SK-N-MC (cell line): ENCODE results near the gene RUFY3.
"Not testable (repeated sequence)": the region's sequence is repeated elsewhere in the genome, so short reads cannot be mapped to it uniquely, and the experiment has no call there.

Experiments used
- DNase-seq: peaks from one replicate; pipeline ENCODE4 v3.0.0-alpha.2; 2011; ENCODE audit warnings: low read depth, low spot score
- H3K27ac ChIP-seq: fragments of 200-600 bp; sonication (generic); 2 replicates; pipeline ENCODE4 v1.5.1; 2016; ENCODE audit warnings: mixed run types
- H3K36me3 ChIP-seq: fragments of 200-600 bp; sonication (generic); 2 replicates; pipeline ENCODE4 v1.6.1; 2017; ENCODE audit warnings: antibody characterized with exemption, low read length, mixed read lengths; ENCODE audit not compliant: insufficient read depth
- H3K4me3 ChIP-seq: fragments of 200-600 bp; sonication (generic); 2 replicates; pipeline ENCODE4 v1.5.1; 2016
- H3K9ac ChIP-seq: fragments of 200-600 bp; sonication (generic); 2 replicates; pipeline ENCODE4 v1.8.0; 2017; ENCODE audit warnings: mixed run types, mixed read lengths; ENCODE audit not compliant: insufficient read length
- H3K9me3 ChIP-seq: fragments of 200-600 bp; sonication (generic); 2 replicates; pipeline ENCODE4 v1.6.1; 2017; ENCODE audit warnings: low read depth, mild to moderate bottlenecking, antibody characterized with exemption, low read length, moderate library complexity, mixed read lengths
- EZH2 ChIP-seq: fragments of 200-600 bp; sonication (generic); IDR thresholded peaks from one replicate; pipeline ENCODE4 v1.6.1; 2017; ENCODE audit warnings: antibody characterized with exemption
- FOXP2 ChIP-seq: optimal IDR thresholded peaks from 2 replicates; pipeline ENCODE3; 2011; ENCODE audit warnings: mild to moderate bottlenecking, moderate library complexity; ENCODE audit not compliant: insufficient read depth; ENCODE audit errors: extremely low read length, control extremely low read depth
- POLR2AphosphoS5 ChIP-seq: IDR thresholded peaks from 2 replicates; pipeline ENCODE4 v1.6.1; 2012; ENCODE audit warnings: mild to moderate bottlenecking, low read depth, low read length, borderline replicate concordance

RUFY3 gene

DNA sequence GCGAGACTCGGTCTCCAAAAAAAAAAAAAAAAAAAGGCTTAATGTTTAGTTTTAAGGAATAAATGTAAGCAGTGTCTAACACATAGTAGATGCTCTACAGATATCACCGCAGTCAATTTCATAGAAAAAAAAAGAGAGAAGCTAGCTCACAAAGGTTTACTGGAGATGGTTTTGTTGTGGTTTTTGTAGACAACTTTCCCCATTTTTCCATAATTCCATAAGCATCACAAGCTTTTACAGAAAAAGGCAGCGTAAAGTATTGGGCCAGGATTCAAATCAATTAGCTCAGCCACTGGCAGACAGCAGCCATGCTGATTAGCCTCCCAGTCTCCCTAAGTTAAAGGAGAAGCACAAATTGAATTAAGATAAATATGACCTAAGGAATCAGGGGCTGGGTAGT is 116.4 kb downstream of the RUFY3 start:
- TF ChIP-seq EZH2 (no peak), POLR2AphosphoS5 (no peak), FOXP2 (no peak)

DNA sequence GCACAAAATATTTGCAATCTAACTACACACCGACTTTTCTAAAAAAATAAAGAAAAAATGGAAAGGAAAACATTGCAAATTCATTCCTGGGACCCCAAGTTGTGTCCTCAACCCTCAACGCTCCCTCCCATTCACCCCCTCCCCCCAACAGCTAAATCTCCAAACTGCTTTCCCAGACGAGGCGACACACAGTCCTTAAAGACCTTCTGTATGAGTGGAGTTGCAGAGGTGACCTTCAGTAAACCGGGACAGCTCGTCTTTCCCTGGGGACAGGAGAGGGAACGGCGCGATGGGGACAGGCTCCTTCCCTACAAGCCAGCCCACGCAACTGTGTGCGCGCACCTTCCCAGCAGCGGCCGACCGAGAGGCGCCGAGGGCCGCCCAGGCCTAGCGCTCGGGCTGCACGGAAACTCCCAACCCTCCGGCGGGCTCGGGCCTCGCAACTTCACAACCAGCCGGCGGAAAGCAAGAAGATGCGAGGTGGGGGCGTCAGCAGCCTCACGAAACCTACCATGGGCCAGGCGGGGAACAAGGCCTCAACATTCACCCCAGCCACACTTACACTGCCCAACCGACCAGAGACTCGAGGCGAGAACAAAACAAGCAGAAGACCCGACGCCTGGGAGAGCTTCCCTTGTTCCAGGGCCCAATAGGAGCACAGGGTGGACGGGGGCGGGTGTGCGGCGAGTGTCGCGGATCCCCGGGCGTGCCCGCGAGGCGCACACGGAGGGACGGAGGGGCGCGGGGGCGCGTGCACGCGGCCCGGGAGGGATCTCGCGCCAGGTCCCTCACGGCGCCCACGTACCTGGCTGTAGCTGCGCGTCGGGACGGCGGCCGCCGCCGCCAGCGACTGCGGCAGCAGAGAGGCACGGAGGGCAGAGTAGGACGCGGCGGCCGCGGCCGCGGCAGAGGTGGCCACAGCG is 117.2 kb downstream of the RUFY3 start:
- peak overlapping the region; percentile 81 for H3K4me3 ChIP-seq
- TF ChIP-seq EZH2 (no peak), POLR2AphosphoS5 (no peak)
- peak overlapping the region; percentile 94 for H3K9ac ChIP-seq
- H3K27ac ChIP-seq: peak overlapping the region; percentile 78; the same call in 1 of the 2 replicates
- H3K36me3 ChIP-seq: peaks cover 28% of the 10 kb centered on the region
- H3K9me3 ChIP-seq: no peaks in the 10 kb centered on the region
- no peak for DNase-seq

More for the DNA sequence above, 116.4 kb downstream of the RUFY3 start:
- DNase-seq: no peak
- Histone ChIP-seq H3K27ac (peak overlapping the region; percentile 75; the same call in 1 of the 2 replicates), H3K4me3 (peak overlapping the region; percentile 81), H3K9ac (peak overlapping the region; percentile 94), H3K36me3 (peaks cover 35% of the 10 kb centered on the region), H3K9me3 (no peaks in the 10 kb centered on the region)

DNA sequence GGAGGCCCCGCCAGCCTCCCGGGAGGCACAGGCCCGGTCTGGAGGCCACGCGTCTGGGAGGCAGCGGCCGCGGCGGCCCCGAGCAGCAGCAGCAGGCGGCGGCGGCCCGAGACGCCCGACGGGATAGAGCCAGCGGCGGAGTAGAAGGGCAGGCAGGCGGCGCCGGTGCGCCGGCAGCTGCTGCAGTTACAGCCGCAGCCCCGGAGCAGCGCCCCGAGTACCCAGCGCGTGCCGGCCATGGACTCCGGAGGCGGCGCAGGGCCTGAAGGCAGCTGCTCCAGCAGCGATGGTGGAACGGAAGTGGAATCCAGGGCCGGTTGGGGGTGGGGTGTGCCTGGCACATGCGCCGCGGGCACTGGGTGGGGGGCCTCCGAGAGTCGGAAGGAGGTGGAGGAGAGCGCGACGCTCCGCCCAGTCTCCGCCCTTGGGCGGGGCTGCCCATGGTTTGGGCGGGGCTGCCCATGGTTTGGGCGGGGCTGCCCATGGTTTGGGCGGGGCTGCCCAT is 117.9 kb downstream of the RUFY3 start, which contains the start of gene GRSF1:
GRSF1 (minus strand) TSS at position 302 of the 505 bp plus-strand sequence; CDS start at position 239, 63 bp downstream.
- H3K36me3 ChIP-seq: peaks cover 21% of the 10 kb centered on the region
- DNase-seq: peak; percentile 55
- peak within 1 kb of the TSS; percentile 81 for H3K4me3 ChIP-seq
- H3K9ac ChIP-seq: peak within 1 kb of the TSS; percentile 94
- no peak for TF ChIP-seq EZH2
- peak; percentile 96 for TF ChIP-seq POLR2AphosphoS5
- H3K27ac ChIP-seq: peak within 1 kb of the TSS; percentile 78; the same call in 1 of the 2 replicates
- H3K9me3 ChIP-seq: no peaks in the 10 kb centered on the region

DNA sequence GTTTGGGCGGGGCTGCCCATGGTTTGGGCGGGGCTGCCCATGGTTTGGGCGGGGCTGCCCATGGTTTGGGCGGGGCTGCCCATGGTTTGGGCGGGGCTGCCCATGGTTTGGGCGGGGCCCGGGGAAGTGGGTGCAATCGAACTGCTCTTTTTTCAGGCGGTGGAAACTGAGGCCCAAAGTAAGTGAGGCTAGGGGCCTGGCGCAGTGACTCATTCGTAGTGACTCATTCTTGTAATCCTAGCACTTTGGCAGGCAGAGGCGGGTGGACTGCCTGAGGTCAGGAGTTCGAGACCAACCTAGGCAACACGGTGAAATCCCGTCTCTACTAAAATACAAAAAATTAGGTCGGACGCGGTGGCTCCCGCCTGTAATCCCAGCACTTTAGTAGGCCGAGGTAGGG is 118.4 kb downstream of the RUFY3 start:
- H3K9ac ChIP-seq, H3K4me3 ChIP-seq, H3K27ac ChIP-seq, H3K9me3 ChIP-seq, DNase-seq: not testable (repeated sequence)
- peaks cover 16% of the 10 kb centered on the region for H3K36me3 ChIP-seq

DNA sequence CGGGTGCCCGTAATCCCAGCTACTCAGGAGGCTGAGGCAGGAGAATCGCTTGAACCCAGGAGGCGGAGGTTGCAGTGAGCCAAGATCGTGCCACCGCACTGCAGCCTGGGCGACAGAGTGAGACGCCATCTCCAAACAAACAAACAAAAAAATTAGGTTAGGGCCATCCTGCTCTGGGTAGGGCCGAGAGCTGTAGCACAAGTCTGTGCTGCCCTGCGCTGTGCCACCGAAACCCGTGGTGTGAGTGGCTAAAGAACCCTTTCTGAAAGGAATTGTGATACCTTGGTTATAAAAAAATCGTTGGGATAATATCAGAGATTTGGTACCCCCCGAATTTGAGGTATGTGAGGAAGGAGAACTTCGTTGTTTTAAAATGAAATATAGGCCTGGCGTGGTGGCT is 118.9 kb downstream of the RUFY3 start:
- H3K9ac ChIP-seq, H3K4me3 ChIP-seq, DNase-seq, H3K9me3 ChIP-seq, H3K27ac ChIP-seq: not testable (repeated sequence)
- H3K36me3 ChIP-seq: peaks cover 13% of the 10 kb centered on the region

DNA sequence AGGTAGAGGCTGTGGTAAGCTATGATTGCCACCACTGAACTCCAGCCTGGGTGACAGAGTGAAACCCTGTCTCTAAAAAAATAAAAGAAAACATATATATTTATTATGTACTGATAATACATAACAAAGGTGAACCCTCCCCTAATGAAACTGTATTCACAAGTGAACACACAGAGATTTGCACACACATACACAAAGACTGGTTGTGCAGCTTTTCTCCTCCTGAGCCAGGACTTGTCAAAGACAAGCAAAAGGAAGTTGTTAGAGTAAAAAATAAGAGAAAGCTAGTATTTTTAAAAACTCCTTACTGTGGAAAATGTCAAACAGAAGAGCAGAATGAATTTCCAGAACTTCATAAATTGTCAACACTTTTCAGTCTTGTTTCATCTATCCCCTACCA is 119.4 kb downstream of the RUFY3 start:
- DNase-seq: no peak
- Histone ChIP-seq H3K9ac (no peak overlapping the region), H3K4me3 (no peak overlapping the region), H3K9me3 (no peaks in the 10 kb centered on the region), H3K36me3 (peaks cover 7% of the 10 kb centered on the region), H3K27ac (peak overlapping the region; percentile 63; the same call in 1 of the 2 replicates)
- no peak for TF ChIP-seq FOXP2
- no peak for TF ChIP-seq EZH2
- TF ChIP-seq POLR2AphosphoS5: no peak

DNA sequence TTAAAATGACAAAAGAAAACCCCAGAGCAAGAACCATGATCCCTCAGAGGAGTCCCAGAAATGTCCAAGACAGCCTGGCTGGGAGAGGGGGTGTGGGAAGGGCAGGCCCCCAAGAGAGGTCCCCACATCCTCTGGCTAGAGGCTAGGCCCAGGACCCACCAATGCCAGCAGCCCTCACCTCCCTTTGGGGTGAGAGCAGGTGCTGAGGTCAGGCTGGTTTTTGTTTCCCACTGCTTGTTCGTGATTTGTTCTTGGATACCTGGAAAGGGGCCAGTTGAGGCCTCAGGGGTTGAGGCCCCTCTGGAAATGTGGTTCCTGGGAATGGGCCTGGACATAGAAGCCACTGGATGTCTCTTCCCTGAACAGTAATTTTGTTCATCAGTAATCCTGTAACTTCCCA is 120.2 kb downstream of the RUFY3 start:
- Histone ChIP-seq H3K36me3 (no peaks in the 10 kb centered on the region; the same call in 1 of the 2 replicates), H3K4me3 (no peak overlapping the region), H3K27ac (peak overlapping the region; percentile 63; the same call in 1 of the 2 replicates), H3K9me3 (no peaks in the 10 kb centered on the region), H3K9ac (no peak overlapping the region)
- TF ChIP-seq FOXP2 (no peak), POLR2AphosphoS5 (no peak), EZH2 (no peak)
- no peak for DNase-seq

DNA sequence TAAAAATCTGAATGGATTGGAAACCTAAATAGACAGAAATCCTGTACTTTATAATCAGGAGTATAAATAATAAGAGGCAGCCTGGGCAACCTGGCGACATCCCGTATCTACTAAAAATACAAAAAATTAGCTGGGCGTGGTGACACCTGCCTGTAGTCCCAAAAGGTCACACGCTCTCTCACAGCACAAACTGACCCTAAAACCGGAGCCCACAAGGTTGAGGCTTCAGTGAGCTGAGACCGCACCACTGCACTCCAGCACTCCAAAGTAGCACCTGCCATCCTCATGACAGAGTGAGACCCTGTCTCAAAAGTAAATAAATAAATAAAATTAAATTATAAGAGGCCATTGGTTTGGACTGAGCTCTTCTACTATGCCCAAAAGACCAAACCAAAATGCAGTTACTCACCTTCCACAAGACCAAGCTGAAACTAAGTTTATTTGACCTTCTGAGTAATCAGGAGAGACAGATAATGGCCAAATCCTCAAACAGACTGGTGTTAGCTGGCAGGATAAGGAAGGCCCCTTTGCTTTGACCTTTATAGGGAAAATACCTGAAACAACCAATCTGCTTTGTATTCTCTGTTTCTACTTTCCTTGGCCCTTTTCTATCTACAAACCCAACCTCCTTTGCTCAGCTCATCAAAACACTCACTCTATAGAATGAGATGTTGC is 121.1 kb downstream of the RUFY3 start:
- no peak overlapping the region for H3K27ac ChIP-seq
- no peaks in the 10 kb centered on the region for H3K9me3 ChIP-seq
- H3K36me3 ChIP-seq: no peaks in the 10 kb centered on the region
- no peak overlapping the region for H3K4me3 ChIP-seq
- DNase-seq: no peak
- no peak overlapping the region for H3K9ac ChIP-seq
- TF ChIP-seq EZH2 (no peak), POLR2AphosphoS5 (no peak), FOXP2 (no peak)
